Endodermal cell (in vitro differentiated cells): ENCODE results near the gene HYAL2. TPM values are rescaled to one million over a fixed set of nuclear protein-coding genes. Genes with fewer than 3 reads are reported as not detected.

Experiments
- DNase-seq: peaks from one replicate; pipeline ENCODE4 v3.0.0-alpha.2; 2017
- H3K27ac ChIP-seq: 2 replicates; pipeline ENCODE4 v1.5.1; 2013; ENCODE audit warnings: mild to moderate bottlenecking, low read depth, low read length, moderate library complexity
- H3K27me3 ChIP-seq: 2 replicates; pipeline ENCODE4 v1.6.1; 2013; ENCODE audit warnings: mild to moderate bottlenecking, low read length, moderate library complexity; ENCODE audit not compliant: insufficient read depth, control insufficient read depth, poor library complexity, severe bottlenecking
- H3K36me3 ChIP-seq: 2 replicates; pipeline ENCODE4 v1.7.0; 2013; ENCODE audit warnings: mild to moderate bottlenecking, low read length, moderate library complexity; ENCODE audit not compliant: control insufficient read depth, insufficient read depth
- H3K4me1 ChIP-seq: one replicate; pipeline ENCODE4 v1.7.0; 2013; ENCODE audit warnings: low read length; ENCODE audit not compliant: control insufficient read depth, insufficient read depth
- H3K4me3 ChIP-seq: 2 replicates; pipeline ENCODE4 v1.5.1; 2013; ENCODE audit warnings: mild to moderate bottlenecking, low read length, moderate library complexity
- H3K9ac ChIP-seq: 2 replicates; pipeline ENCODE4 v1.6.1; 2013; ENCODE audit warnings: mild to moderate bottlenecking, low read length, moderate library complexity; ENCODE audit not compliant: poor library complexity, severe bottlenecking; ENCODE audit errors: extremely low read depth
- H3K9me3 ChIP-seq: 2 replicates; pipeline ENCODE4 v1.6.1; 2013; ENCODE audit warnings: mild to moderate bottlenecking, low read length, moderate library complexity; ENCODE audit not compliant: control insufficient read depth
- H3K27ac Mint-ChIP-seq: 2 replicates; pipeline ENCODE4 v1.8.0; 2020; ENCODE audit warnings: mixed read lengths
- H3K27me3 Mint-ChIP-seq: 2 replicates; pipeline ENCODE4 v1.8.0; 2021; ENCODE audit warnings: mild to moderate bottlenecking, mixed read lengths; ENCODE audit not compliant: insufficient read depth
- H3K36me3 Mint-ChIP-seq: 2 replicates; pipeline ENCODE4 v1.8.0; 2020; ENCODE audit warnings: low read depth, mixed read lengths
- H3K4me1 Mint-ChIP-seq: 2 replicates; pipeline ENCODE4 v1.8.0; 2020; ENCODE audit warnings: mixed read lengths
- H3K4me3 Mint-ChIP-seq: 2 replicates; pipeline ENCODE4 v1.8.0; 2020; ENCODE audit warnings: mild to moderate bottlenecking, moderate library complexity, mixed read lengths
- H3K9me3 Mint-ChIP-seq: 2 replicates; pipeline ENCODE4 v1.8.0; 2020; ENCODE audit warnings: mild to moderate bottlenecking, mixed read lengths
- WGBS, 2 experiments: methylation state at CpG; one replicate each; pipeline versions ENCODE4 v1.1.5 to v1.1.7; 2013; ENCODE audit warnings: missing lambda C conversion rate in 2 of 2, mixed read lengths in 1 of 2; ENCODE audit not compliant: insufficient coverage in 1 of 2, insufficient read length in 1 of 2; 5-methylcytosine and 5-hydroxymethylcytosine counted together
- total RNA-seq, 2 donors: library from RNA; stranded (reverse); fragmentation: NEBNext Ultra II Directional in 1 of 2; extraction: Animal tissue kit (Norgen Biotek cat#: 25700) in 1 of 2; gene quantifications; 2 replicates in 1 of 2; 3 replicates in 1 of 2; pipeline ENCODE4 v1.2.1, GENCODE V29; 2021
- TF ChIP-seq, protein P1 (sequence below): fragments of 200-600 bp; sonication (generic); conservative IDR thresholded peaks from 2 replicates; pipeline ENCODE4 v1.5.0; 2021; ENCODE audit warnings: antibody characterized with exemption, mild to moderate bottlenecking

Gene HYAL2
- total RNA-seq, 2 donors from 2014 or later, result 55.3 to 61.1 TPM

DNA sequence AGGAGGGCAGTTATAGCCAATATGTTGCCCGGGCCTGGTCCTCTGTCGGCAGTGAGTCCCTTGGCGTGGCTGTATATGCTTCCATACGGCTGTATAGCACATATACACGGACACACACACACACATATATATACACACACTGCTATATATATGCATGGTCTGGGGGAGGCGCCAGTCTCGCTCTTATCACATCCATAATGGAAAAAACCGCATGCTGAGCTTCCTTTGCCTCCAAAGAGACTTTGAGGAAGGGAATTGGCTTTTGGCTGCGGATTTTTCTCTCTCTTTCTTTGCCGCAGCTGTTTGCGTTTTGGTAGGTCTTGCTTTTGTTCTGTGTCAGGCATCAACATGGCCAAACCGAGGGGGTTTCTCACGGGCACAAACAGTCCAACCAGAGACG is 48.0 kb upstream of the HYAL2 start:
- Histone ChIP-seq H3K27ac (no peak overlapping the region), H3K9ac (no peak overlapping the region), H3K27me3 (peaks cover 8% of the 10 kb centered on the region), H3K4me1 (peaks cover 8% of the 10 kb centered on the region), H3K9me3 (no peaks in the 10 kb centered on the region), H3K4me3 (no peak overlapping the region), H3K36me3 (no peaks in the 10 kb centered on the region)
- no peak overlapping the region for H3K4me3 Mint-ChIP-seq
- H3K9me3 Mint-ChIP-seq, result no peaks in the 10 kb centered on the region
- H3K27me3 Mint-ChIP-seq, result no peaks in the 10 kb centered on the region
- peak overlapping the region; percentile 41 for H3K27ac Mint-ChIP-seq
- no peaks in the 10 kb centered on the region for H3K36me3 Mint-ChIP-seq
- TF ChIP-seq, protein P1, sequence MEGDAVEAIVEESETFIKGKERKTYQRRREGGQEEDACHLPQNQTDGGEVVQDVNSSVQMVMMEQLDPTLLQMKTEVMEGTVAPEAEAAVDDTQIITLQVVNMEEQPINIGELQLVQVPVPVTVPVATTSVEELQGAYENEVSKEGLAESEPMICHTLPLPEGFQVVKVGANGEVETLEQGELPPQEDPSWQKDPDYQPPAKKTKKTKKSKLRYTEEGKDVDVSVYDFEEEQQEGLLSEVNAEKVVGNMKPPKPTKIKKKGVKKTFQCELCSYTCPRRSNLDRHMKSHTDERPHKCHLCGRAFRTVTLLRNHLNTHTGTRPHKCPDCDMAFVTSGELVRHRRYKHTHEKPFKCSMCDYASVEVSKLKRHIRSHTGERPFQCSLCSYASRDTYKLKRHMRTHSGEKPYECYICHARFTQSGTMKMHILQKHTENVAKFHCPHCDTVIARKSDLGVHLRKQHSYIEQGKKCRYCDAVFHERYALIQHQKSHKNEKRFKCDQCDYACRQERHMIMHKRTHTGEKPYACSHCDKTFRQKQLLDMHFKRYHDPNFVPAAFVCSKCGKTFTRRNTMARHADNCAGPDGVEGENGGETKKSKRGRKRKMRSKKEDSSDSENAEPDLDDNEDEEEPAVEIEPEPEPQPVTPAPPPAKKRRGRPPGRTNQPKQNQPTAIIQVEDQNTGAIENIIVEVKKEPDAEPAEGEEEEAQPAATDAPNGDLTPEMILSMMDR, result peak; percentile 31
- 73 to 83% methylated on average over 11 to 14 of the region's 14 CpGs for WGBS, 2 experiments
- DNase-seq, result no peak
- peaks cover 10% of the 10 kb centered on the region for H3K4me1 Mint-ChIP-seq

GRCh38 chr3:50369012-50369670 is 46.6 kb upstream of the HYAL2 start:
- Histone ChIP-seq H3K4me3 (no peak overlapping the region), H3K27me3 (peaks cover 11% of the 10 kb centered on the region), H3K27ac (no peak overlapping the region), H3K4me1 (peaks cover 8% of the 10 kb centered on the region), H3K9ac (no peak overlapping the region), H3K36me3 (no peaks in the 10 kb centered on the region), H3K9me3 (no peaks in the 10 kb centered on the region)
- DNase-seq, result no peak
- 82 to 86% methylated on average over 9 of the region's 9 CpGs for WGBS, 2 experiments
- H3K4me3 Mint-ChIP-seq, result no peak overlapping the region
- peaks cover 2% of the 10 kb centered on the region for H3K27me3 Mint-ChIP-seq
- H3K27ac Mint-ChIP-seq, result no peak overlapping the region
- TF ChIP-seq, protein P1, result no peak
- H3K36me3 Mint-ChIP-seq, result no peaks in the 10 kb centered on the region
- no peaks in the 10 kb centered on the region for H3K9me3 Mint-ChIP-seq
- peaks cover 10% of the 10 kb centered on the region for H3K4me1 Mint-ChIP-seq

GRCh38 chr3:50365842-50366220 is 43.3 kb upstream of the HYAL2 start:
- H3K27me3 Mint-ChIP-seq, result peaks cover 11% of the 10 kb centered on the region
- WGBS, 2 experiments, result 79 to 100% methylated on average over 2 to 5 of the region's 5 CpGs
- peaks cover 2% of the 10 kb centered on the region for H3K4me1 Mint-ChIP-seq
- no peak for DNase-seq
- H3K9me3 Mint-ChIP-seq, result no peaks in the 10 kb centered on the region
- peaks cover 13% of the 10 kb centered on the region for H3K27me3 ChIP-seq
- no peaks in the 10 kb centered on the region for H3K9me3 ChIP-seq
- H3K4me3 ChIP-seq, result peak overlapping the region; percentile 84
- TF ChIP-seq, protein P1, result no peak
- H3K27ac ChIP-seq, result no peak overlapping the region
- H3K4me1 ChIP-seq, result peaks cover 2% of the 10 kb centered on the region
- no peak overlapping the region for H3K9ac ChIP-seq
- H3K36me3 ChIP-seq, result no peaks in the 10 kb centered on the region
- H3K27ac Mint-ChIP-seq, result no peak overlapping the region
- H3K4me3 Mint-ChIP-seq, result peak overlapping the region; percentile 61
- no peaks in the 10 kb centered on the region for H3K36me3 Mint-ChIP-seq
